ENCODE measurements around the gene FHIT. TPM values are rescaled to one million over a fixed set of nuclear protein-coding genes. Genes with fewer than 3 reads are reported as not detected.

FHIT gene
- total RNA-seq, 4 donors from 2014 or later = 5.0 to 15.3 (median 8.3) TPM

DNA sequence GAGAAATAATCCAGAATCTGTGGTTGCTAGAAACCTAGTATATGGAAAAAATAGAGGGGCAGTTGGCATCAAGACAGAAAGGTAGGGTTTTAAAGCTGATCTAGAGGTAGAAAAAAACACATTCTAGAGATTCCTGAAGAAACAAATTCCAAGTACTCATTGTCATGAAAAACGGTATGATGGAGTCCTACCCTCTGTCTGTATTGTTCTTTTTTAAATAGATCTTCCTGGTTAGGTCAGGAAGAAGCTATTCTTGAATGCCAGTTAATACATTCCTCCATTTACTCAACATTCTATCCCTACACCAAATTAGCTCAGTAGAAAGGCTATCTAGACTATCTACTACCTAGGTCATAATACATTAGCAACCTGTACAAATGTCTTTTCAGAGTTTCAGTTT is 364.7 kb downstream of the FHIT start:
- DNase-seq (ENCODE audit: low spot score in 2 of 2) = no peak
- intact Hi-C loops (cut with DNase I; ENCODE audit: low total_unique reads) = no loop called here
- 54 to 63% methylated on average over 1 of the region's 1 CpG for WGBS, 2 donors
- H3K4me3 ChIP-seq (ENCODE audit: low read depth, poor library complexity, severe bottlenecking) = no peak overlapping the region
- TF ChIP-seq POLR2A (IDR thresholded peaks at IDR 0.05) = no peak
- TF ChIP-seq, protein P1, sequence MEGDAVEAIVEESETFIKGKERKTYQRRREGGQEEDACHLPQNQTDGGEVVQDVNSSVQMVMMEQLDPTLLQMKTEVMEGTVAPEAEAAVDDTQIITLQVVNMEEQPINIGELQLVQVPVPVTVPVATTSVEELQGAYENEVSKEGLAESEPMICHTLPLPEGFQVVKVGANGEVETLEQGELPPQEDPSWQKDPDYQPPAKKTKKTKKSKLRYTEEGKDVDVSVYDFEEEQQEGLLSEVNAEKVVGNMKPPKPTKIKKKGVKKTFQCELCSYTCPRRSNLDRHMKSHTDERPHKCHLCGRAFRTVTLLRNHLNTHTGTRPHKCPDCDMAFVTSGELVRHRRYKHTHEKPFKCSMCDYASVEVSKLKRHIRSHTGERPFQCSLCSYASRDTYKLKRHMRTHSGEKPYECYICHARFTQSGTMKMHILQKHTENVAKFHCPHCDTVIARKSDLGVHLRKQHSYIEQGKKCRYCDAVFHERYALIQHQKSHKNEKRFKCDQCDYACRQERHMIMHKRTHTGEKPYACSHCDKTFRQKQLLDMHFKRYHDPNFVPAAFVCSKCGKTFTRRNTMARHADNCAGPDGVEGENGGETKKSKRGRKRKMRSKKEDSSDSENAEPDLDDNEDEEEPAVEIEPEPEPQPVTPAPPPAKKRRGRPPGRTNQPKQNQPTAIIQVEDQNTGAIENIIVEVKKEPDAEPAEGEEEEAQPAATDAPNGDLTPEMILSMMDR (IDR thresholded peaks at IDR 0.05) = no peak

DNA sequence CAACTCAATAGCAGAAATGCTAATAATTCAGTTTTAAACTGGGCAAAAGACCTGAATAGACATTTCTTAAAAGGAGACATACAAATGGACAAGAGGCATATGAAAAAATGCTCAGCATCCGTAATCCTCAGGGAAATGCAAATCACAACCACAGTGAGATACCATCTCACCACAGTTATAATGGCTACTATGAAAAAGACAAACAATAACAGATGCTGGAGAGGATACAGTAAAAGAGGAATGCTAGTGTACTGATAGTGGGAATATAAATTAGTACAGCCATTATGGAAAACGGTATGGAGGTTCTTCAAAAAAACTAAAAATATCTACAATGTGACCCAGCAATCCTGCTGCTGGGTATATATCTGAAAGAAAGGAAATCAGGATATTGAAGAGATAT is 367.2 kb downstream of the FHIT start:
- DNase-seq (ENCODE audit: low spot score in 2 of 2) = no peak
- 88 to 93% methylated on average over 2 of the region's 2 CpGs for WGBS, 2 donors
- H3K4me3 ChIP-seq (ENCODE audit: low read depth, poor library complexity, severe bottlenecking) = no peak overlapping the region
- intact Hi-C loops (cut with DNase I; ENCODE audit: low total_unique reads) = no loop called here
- TF ChIP-seq POLR2A (IDR thresholded peaks at IDR 0.05) = no peak
- TF ChIP-seq, protein P1 (IDR thresholded peaks at IDR 0.05) = no peak

DNA sequence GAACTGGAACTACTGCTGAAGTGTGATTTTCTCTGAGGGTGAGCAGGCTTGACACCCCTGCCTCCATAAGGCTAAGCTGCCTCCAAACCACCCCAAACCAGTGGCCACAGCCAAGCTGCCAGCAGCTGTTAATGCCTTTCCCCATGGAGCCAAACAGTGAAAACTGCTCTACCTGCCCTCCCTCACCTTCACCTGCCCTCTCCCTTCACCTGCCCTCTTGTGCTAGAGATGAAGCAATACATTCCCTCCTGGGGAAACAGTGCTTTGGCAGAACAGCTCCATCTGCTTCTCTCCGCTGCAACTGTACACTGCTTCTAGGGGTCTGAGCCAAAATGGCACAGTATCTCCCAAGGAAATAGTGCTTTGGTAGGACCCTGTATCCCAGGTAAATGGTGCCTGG is 374.1 kb downstream of the FHIT start:
- no peak for TF ChIP-seq POLR2A (IDR thresholded peaks at IDR 0.05)
- TF ChIP-seq, protein P1 (IDR thresholded peaks at IDR 0.05) = no peak
- 86 to 94% methylated on average over 1 of the region's 1 CpG for WGBS, 2 donors
- intact Hi-C loops (cut with DNase I; ENCODE audit: low total_unique reads) = no loop called here
- DNase-seq (ENCODE audit: low spot score in 2 of 2) = no peak
- no peak overlapping the region for H3K4me3 ChIP-seq (ENCODE audit: low read depth, poor library complexity, severe bottlenecking)

DNA sequence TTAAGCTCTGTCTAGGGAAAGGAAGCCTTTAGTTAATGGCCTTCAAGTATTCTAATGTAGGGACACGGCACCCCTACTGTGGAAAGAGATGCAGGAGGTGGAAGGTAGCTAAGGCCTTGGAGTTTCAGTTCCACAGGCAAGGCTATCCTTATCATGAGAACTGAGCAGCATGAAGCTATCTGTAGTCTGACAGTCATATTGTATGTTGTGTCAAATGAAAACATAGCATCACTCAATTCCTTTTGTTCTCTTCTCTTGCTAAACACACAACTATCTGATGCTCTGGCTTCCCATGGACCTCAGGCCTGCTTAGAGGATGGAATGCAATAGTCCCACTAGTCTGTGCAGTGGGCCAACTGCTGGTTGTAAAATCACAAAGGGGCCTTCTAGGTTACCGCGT is 380.9 kb downstream of the FHIT start:
- 96% methylated on average over 3 of the region's 3 CpGs for WGBS, 2 donors
- intact Hi-C loops (cut with DNase I; ENCODE audit: low total_unique reads) = no loop called here
- DNase-seq (ENCODE audit: low spot score in 2 of 2) = no peak
- TF ChIP-seq POLR2A (IDR thresholded peaks at IDR 0.05) = no peak
- TF ChIP-seq, protein P1 (IDR thresholded peaks at IDR 0.05) = no peak
- H3K4me3 ChIP-seq (ENCODE audit: low read depth, poor library complexity, severe bottlenecking) = no peak overlapping the region

DNA sequence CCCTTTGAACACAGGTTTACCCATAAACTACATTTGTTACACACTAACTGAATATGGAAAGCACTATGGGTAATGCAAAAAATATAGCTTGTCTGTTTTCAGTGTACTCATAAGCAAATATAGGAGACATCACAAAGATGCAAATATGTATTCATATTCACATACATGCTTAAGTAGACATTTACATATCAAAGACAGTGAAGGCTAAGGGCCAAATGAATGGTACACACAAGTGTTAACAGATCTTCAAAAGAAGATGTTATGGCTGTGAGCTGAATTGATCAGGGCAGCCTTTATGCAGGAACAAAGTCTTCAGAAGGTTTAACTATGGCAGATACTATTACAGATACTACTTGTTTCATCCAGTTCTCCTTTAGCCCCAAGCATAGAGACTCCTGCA is 384.1 kb downstream of the FHIT start:
- intact Hi-C loops (cut with DNase I; ENCODE audit: low total_unique reads) = no loop called here
- no peak overlapping the region for H3K4me3 ChIP-seq (ENCODE audit: low read depth, poor library complexity, severe bottlenecking)
- TF ChIP-seq, protein P1 (IDR thresholded peaks at IDR 0.05) = no peak
- DNase-seq (ENCODE audit: low spot score in 2 of 2) = no peak

DNA sequence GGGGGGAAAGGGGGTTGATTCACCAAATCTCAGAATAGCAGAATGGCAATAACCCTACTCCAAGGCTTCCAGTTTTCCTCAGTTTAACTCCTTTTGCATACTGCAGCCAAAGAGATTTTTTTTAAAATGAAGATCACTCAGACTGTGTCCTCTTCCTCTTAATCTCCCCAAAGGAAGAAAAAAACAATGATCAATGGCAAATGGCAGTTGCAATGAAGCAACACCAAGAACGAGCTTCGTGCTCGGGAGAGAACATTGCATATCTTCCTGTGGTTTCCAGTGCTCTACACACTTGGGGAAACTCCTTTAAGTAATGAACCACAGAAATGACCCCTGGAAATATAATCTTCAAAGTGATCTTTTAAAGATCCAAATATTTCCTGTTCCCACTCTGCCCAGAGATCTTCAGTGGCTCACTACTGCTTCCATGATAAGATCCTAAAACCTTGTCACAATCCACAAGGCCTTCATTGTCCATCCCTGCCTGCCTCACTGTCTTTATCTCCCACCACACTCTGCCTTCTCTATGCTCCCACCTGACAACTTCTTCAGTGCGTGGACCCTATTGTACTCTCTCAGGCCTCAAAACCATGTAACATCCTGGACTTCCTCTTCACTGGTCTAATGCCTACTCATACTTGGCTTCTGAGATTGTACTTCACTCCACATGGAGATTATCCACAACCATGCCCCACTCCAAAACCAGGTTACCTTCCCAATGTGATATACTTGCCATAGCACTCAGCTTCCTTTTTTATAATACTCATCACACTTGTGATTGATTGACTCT is 394.8 kb downstream of the FHIT start:
- TF ChIP-seq POLR2A (IDR thresholded peaks at IDR 0.05) = no peak
- TF ChIP-seq, protein P1 (IDR thresholded peaks at IDR 0.05) = no peak
- DNase-seq (ENCODE audit: low spot score in 2 of 2) = no peak
- intact Hi-C loops (cut with DNase I; ENCODE audit: low total_unique reads) = loop anchor here (5.0 kb wide), 1 partner anchor 1471 kb away; no protein-coding TSS in a partner anchor
- 75 to 82% methylated on average over 4 of the region's 4 CpGs for whole genome bisulfite sequencing, 2 donors
- H3K4me3 ChIP-seq (ENCODE audit: low read depth, poor library complexity, severe bottlenecking) = no peak overlapping the region
